Measurements from ENCODE around the gene ZBED1.

GRCh38 chrX:2485789-2486345, 14.9 kb downstream of the ZBED1 start:
- TF ChIP-seq, protein P1, sequence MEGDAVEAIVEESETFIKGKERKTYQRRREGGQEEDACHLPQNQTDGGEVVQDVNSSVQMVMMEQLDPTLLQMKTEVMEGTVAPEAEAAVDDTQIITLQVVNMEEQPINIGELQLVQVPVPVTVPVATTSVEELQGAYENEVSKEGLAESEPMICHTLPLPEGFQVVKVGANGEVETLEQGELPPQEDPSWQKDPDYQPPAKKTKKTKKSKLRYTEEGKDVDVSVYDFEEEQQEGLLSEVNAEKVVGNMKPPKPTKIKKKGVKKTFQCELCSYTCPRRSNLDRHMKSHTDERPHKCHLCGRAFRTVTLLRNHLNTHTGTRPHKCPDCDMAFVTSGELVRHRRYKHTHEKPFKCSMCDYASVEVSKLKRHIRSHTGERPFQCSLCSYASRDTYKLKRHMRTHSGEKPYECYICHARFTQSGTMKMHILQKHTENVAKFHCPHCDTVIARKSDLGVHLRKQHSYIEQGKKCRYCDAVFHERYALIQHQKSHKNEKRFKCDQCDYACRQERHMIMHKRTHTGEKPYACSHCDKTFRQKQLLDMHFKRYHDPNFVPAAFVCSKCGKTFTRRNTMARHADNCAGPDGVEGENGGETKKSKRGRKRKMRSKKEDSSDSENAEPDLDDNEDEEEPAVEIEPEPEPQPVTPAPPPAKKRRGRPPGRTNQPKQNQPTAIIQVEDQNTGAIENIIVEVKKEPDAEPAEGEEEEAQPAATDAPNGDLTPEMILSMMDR (conservative IDR thresholded peaks at IDR 0.05; ENCODE audit: low read depth, low read length): no peak
- TF ChIP-seq EZH2 (IDR thresholded peaks at IDR 0.05; ENCODE audit: low read length, unreplicated experiment): no peak
